Colon (tissue), 2 donors: ENCODE data around the gene TCEAL7.
A peak's percentile ranks its signal among the peaks of the same experiment; 100 is the strongest.
"Not testable (repeated sequence)": the region's sequence is repeated elsewhere in the genome, so short reads cannot be mapped to it uniquely, and the experiment has no call there.

Experiments used
- FAIRE-seq: peaks from 2 replicates; lab custom pipeline; 2012; peaks lifted over from hg19 to GRCh38; lab: Jason Lieb, UNC
- donor health status: control.
- donor health status: control.

Gene TCEAL7

GRCh38 chrX:103329991-103330390 lies at the start of gene TCEAL7:
TCEAL7 (plus strand) TSS chrX:103330239; CDS start chrX:103331404, 1,165 bp downstream.
- FAIRE-seq, result no peak

GRCh38 chrX:103293118-103293517 lies 36.9 kb upstream of the TCEAL7 start:
- no peak for FAIRE-seq

- FAIRE-seq, result peak; percentile 78
Observed at GRCh38 chrX:103304705-103305104, 25.3 kb upstream of the TCEAL7 start.

- not testable (repeated sequence) for FAIRE-seq
Observed at GRCh38 chrX:103305666-103306065, 24.4 kb upstream of the TCEAL7 start.

GRCh38 chrX:103309860-103310554 lies 20.0 kb upstream of the TCEAL7 start:
- no peak for FAIRE-seq

GRCh38 chrX:103310555-103311398 lies 19.3 kb upstream of the TCEAL7 start, which contains the start of gene BEX2:
BEX2 (minus strand) TSS chrX:103310990; CDS start chrX:103309976, 1,014 bp downstream.
- FAIRE-seq, result no peak

- no peak for FAIRE-seq
Observed at GRCh38 chrX:103311399-103311780, 18.6 kb upstream of the TCEAL7 start.

- no peak for FAIRE-seq
Observed at GRCh38 chrX:103330681-103331288, 746 bp downstream of the TCEAL7 start.

- no peak for FAIRE-seq
Observed at GRCh38 chrX:103338663-103339062, 8.6 kb downstream of the TCEAL7 start.

GRCh38 chrX:103343105-103343504 lies 13.1 kb downstream of the TCEAL7 start:
- FAIRE-seq, result no peak

GRCh38 chrX:103344606-103345005 lies 14.6 kb downstream of the TCEAL7 start:
- FAIRE-seq, result no peak

- no peak for FAIRE-seq
Observed at GRCh38 chrX:103347682-103348397, 17.8 kb downstream of the TCEAL7 start.

- FAIRE-seq, result no peak
Observed at GRCh38 chrX:103356130-103356798, 26.2 kb downstream of the TCEAL7 start, which contains the start of gene TCEAL9. TCEAL9 (plus strand) TSS chrX:103356506; CDS start chrX:103357685, 1,179 bp downstream.

GRCh38 chrX:103356858-103357257 lies 26.8 kb downstream of the TCEAL7 start:
- FAIRE-seq, result no peak

- FAIRE-seq, result peak; percentile 81
Observed at GRCh38 chrX:103357871-103358270, 27.8 kb downstream of the TCEAL7 start.

GRCh38 chrX:103359605-103360004 lies 29.6 kb downstream of the TCEAL7 start:
- FAIRE-seq, result not testable (repeated sequence)

- no peak for FAIRE-seq
Observed at GRCh38 chrX:103360092-103360491, 30.1 kb downstream of the TCEAL7 start.

- FAIRE-seq, result no peak
Observed at GRCh38 chrX:103360916-103361315, 30.9 kb downstream of the TCEAL7 start.

GRCh38 chrX:103361798-103362197 lies 31.8 kb downstream of the TCEAL7 start:
- FAIRE-seq, result no peak

GRCh38 chrX:103362474-103362873 lies 32.4 kb downstream of the TCEAL7 start:
- no peak for FAIRE-seq

GRCh38 chrX:103363046-103363445 lies 33.0 kb downstream of the TCEAL7 start:
- FAIRE-seq, result no peak
